HG03520 (cell line): ENCODE measurements around the gene MARCHF4.
"Not testable (repeated sequence)": the region's sequence is repeated elsewhere in the genome, so short reads cannot be mapped to it uniquely, and the experiment has no call there.

Source experiments
- ATAC-seq: cut with Tn5 transposase; IDR thresholded peaks from one replicate; pipeline ENCODE4 v1.9.1; 2021; ENCODE audit warnings: mild to moderate bottlenecking, moderate library complexity; ENCODE audit not compliant: unreplicated experiment

Gene MARCHF4

GRCh38 chr2:216392018-216392562 lies 19.8 kb upstream of the MARCHF4 start:
- ATAC-seq: no peak

- ATAC-seq: no peak
These were observed 19.1 kb upstream of the MARCHF4 start for GRCh38 chr2:216391401-216391800.

GRCh38 chr2:216389570-216389969 lies 17.3 kb upstream of the MARCHF4 start:
- ATAC-seq: no peak

- no peak for ATAC-seq
These were observed 16.0 kb upstream of the MARCHF4 start for GRCh38 chr2:216388046-216388884.

- no peak for ATAC-seq
These were observed 15.0 kb upstream of the MARCHF4 start for GRCh38 chr2:216387262-216387661.

GRCh38 chr2:216385478-216385877 lies 13.2 kb upstream of the MARCHF4 start:
- no peak for ATAC-seq

GRCh38 chr2:216384409-216384808 lies 12.1 kb upstream of the MARCHF4 start:
- ATAC-seq: not testable (repeated sequence)

GRCh38 chr2:216379977-216380376 lies 7.7 kb upstream of the MARCHF4 start:
- ATAC-seq: no peak

GRCh38 chr2:216375286-216375685 lies 3.0 kb upstream of the MARCHF4 start:
- ATAC-seq: no peak

- ATAC-seq: no peak
These were observed 1.6 kb upstream of the MARCHF4 start for GRCh38 chr2:216373896-216374295.

GRCh38 chr2:216372761-216373291 lies 543 bp upstream of the MARCHF4 start:
- no peak for ATAC-seq

GRCh38 chr2:216370961-216371712 lies 1.1 kb downstream of the MARCHF4 start:
- no peak for ATAC-seq

- no peak for ATAC-seq
These were observed 2.5 kb downstream of the MARCHF4 start for GRCh38 chr2:216369821-216370220.

- no peak for ATAC-seq
These were observed 5.4 kb downstream of the MARCHF4 start for GRCh38 chr2:216366777-216367471.

- no peak for ATAC-seq
These were observed 6.8 kb downstream of the MARCHF4 start for GRCh38 chr2:216365518-216365917.

- ATAC-seq: no peak
These were observed 9.1 kb downstream of the MARCHF4 start for GRCh38 chr2:216363221-216363620.

GRCh38 chr2:216362730-216363129 lies 9.6 kb downstream of the MARCHF4 start:
- ATAC-seq: no peak

- no peak for ATAC-seq
These were observed 16.6 kb downstream of the MARCHF4 start for GRCh38 chr2:216355711-216356110.

GRCh38 chr2:216354306-216354705 lies 18.0 kb downstream of the MARCHF4 start:
- ATAC-seq: no peak

GRCh38 chr2:216352653-216353270 lies 19.5 kb downstream of the MARCHF4 start:
- ATAC-seq: no peak
